Measurements from ENCODE around the gene CABLES2.

- TF ChIP-seq CTCF (IDR thresholded peaks at IDR 0.05) (no peak), E2F1 (CRISPR knock-in tag; IDR thresholded peaks at IDR 0.05) (no peak), ATF3 (CRISPR knock-in tag; conservative IDR thresholded peaks at IDR 0.05) (no peak), CBFB (CRISPR knock-in tag; IDR thresholded peaks at IDR 0.05; ENCODE audit: low read depth) (no peak), ZBTB43 (CRISPR knock-in tag; IDR thresholded peaks at IDR 0.05) (no peak), HMGXB4 (CRISPR knock-in tag; IDR thresholded peaks at IDR 0.05) (no peak), ZNF232 (CRISPR knock-in tag; IDR thresholded peaks at IDR 0.05) (no peak), NR2C2 (CRISPR knock-in tag; IDR thresholded peaks at IDR 0.05) (no peak), TCF7 (CRISPR knock-in tag; IDR thresholded peaks at IDR 0.05; ENCODE audit: low read depth) (no peak), TEAD4 (CRISPR knock-in tag; IDR thresholded peaks at IDR 0.05) (no peak), PRDM15 (CRISPR knock-in tag; IDR thresholded peaks at IDR 0.05) (no peak), OVOL2 (CRISPR knock-in tag; IDR thresholded peaks at IDR 0.05; ENCODE audit: borderline replicate concordance) (no peak), NR1H2 (CRISPR knock-in tag; IDR thresholded peaks at IDR 0.05) (no peak)
Observed at GRCh38 chr20:62353289-62354030, 53.6 kb downstream of the CABLES2 start.
